ENCODE results near the gene AHI1. TPM values are rescaled to one million over a fixed set of nuclear protein-coding genes. Genes with fewer than 3 reads are reported as not detected.
A peak's percentile ranks its signal among the peaks of the same experiment; 100 is the strongest.

The AHI1 gene
- total RNA-seq, 1 experiment from 2014 or later = 26.5 TPM

- BruUV-seq (replicated peaks) = no TSS peak
- Mint-ChIP-seq H3K9me3 (ENCODE audit: unreplicated experiment) (no peaks in the 10 kb centered on the region), H3K27me3 (ENCODE audit: insufficient read depth, unreplicated experiment) (no peaks in the 10 kb centered on the region), H3K36me3 (ENCODE audit: insufficient read depth, unreplicated experiment) (no peaks in the 10 kb centered on the region), H3K4me1 (ENCODE audit: insufficient read depth, unreplicated experiment) (peaks cover 9% of the 10 kb centered on the region), H3K27ac (ENCODE audit: low read depth, unreplicated experiment) (no peak overlapping the region), H3K4me3 (ENCODE audit: unreplicated experiment) (no peak overlapping the region)
- TF ChIP-seq CTCF (IDR thresholded peaks at IDR 0.05; ENCODE audit: unreplicated experiment) = no peak
- intact Hi-C loops (cut with micrococcal nuclease) = no loop called here
- POLR2A ChIA-PET = interaction anchor here (0.6 kb wide), 1 partner anchor 1024 kb away, joined by 4 read pairs; no protein-coding TSS in a partner anchor
- DNase-seq (ENCODE audit: unreplicated experiment) = no peak
- CTCF ChIA-PET = interaction anchor here (0.6 to 2.7 kb wide), 2 partner anchors 675 to 699 kb away, joined by 3 to 15 read pairs; no protein-coding TSS in a partner anchor
Observed at GRCh38 chr6:135527116-135527959, 29.8 kb upstream of the AHI1 start.

- TF ChIP-seq CTCF (IDR thresholded peaks at IDR 0.05; ENCODE audit: unreplicated experiment) = no peak
- no peak overlapping the region for H3K4me3 Mint-ChIP-seq (ENCODE audit: unreplicated experiment)
- no TSS peak for BruUV-seq (replicated peaks)
- no peak for DNase-seq (ENCODE audit: unreplicated experiment)
- H3K4me1 Mint-ChIP-seq (ENCODE audit: insufficient read depth, unreplicated experiment) = peaks cover 9% of the 10 kb centered on the region
- H3K27me3 Mint-ChIP-seq (ENCODE audit: insufficient read depth, unreplicated experiment) = no peaks in the 10 kb centered on the region
- POLR2A ChIA-PET = no interaction called here
- CTCF ChIA-PET = interaction anchor here (2.7 kb wide), 1 partner anchor 701 kb away, joined by 15 read pairs; no protein-coding TSS in a partner anchor
- H3K9me3 Mint-ChIP-seq (ENCODE audit: unreplicated experiment) = no peaks in the 10 kb centered on the region
- intact Hi-C loops (cut with micrococcal nuclease) = no loop called here
- no peaks in the 10 kb centered on the region for H3K36me3 Mint-ChIP-seq (ENCODE audit: insufficient read depth, unreplicated experiment)
- no peak overlapping the region for H3K27ac Mint-ChIP-seq (ENCODE audit: low read depth, unreplicated experiment)
Observed at GRCh38 chr6:135525594-135525993, 28.1 kb upstream of the AHI1 start.

- Mint-ChIP-seq H3K36me3 (ENCODE audit: insufficient read depth, unreplicated experiment) (no peaks in the 10 kb centered on the region), H3K27ac (ENCODE audit: low read depth, unreplicated experiment) (no peak overlapping the region), H3K4me1 (ENCODE audit: insufficient read depth, unreplicated experiment) (peaks cover 9% of the 10 kb centered on the region), H3K9me3 (ENCODE audit: unreplicated experiment) (peaks cover 8% of the 10 kb centered on the region), H3K4me3 (ENCODE audit: unreplicated experiment) (no peak overlapping the region), H3K27me3 (ENCODE audit: insufficient read depth, unreplicated experiment) (no peaks in the 10 kb centered on the region)
- intact Hi-C loops (cut with micrococcal nuclease) = no loop called here
- DNase-seq (ENCODE audit: unreplicated experiment) = peak; percentile 21
- BruUV-seq (replicated peaks) = no TSS peak
- ChIA-PET POLR2A (no interaction called here), CTCF (no interaction called here)
- no peak for TF ChIP-seq CTCF (IDR thresholded peaks at IDR 0.05; ENCODE audit: unreplicated experiment)
Observed at GRCh38 chr6:135522965-135523692, 25.6 kb upstream of the AHI1 start.

GRCh38 chr6:135521431-135521830 lies 23.9 kb upstream of the AHI1 start:
- ChIA-PET CTCF (no interaction called here), POLR2A (no interaction called here)
- Mint-ChIP-seq H3K4me3 (ENCODE audit: unreplicated experiment) (no peak overlapping the region), H3K36me3 (ENCODE audit: insufficient read depth, unreplicated experiment) (no peaks in the 10 kb centered on the region), H3K4me1 (ENCODE audit: insufficient read depth, unreplicated experiment) (peaks cover 9% of the 10 kb centered on the region), H3K9me3 (ENCODE audit: unreplicated experiment) (peaks cover 8% of the 10 kb centered on the region), H3K27me3 (ENCODE audit: insufficient read depth, unreplicated experiment) (no peaks in the 10 kb centered on the region), H3K27ac (ENCODE audit: low read depth, unreplicated experiment) (no peak overlapping the region)
- BruUV-seq (replicated peaks) = no TSS peak
- intact Hi-C loops (cut with micrococcal nuclease) = no loop called here
- no peak for DNase-seq (ENCODE audit: unreplicated experiment)
- no peak for TF ChIP-seq CTCF (IDR thresholded peaks at IDR 0.05; ENCODE audit: unreplicated experiment)
